K562 (cell line): Measurements from ENCODE around the gene LRRC41. TPM values are rescaled to one million over a fixed set of nuclear protein-coding genes. Genes with fewer than 3 reads are reported as not detected.
A peak's percentile ranks its signal among the peaks of the same experiment; 100 is the strongest.

Experiments used
- ARNT ChIP-seq, 2 experiments: fragments of 450-650 bp; IDR thresholded peaks; 2 replicates each; pipeline ENCODE4 v1.6.1; 2016; ENCODE audit warnings: mild to moderate bottlenecking in 1 of 2
- CBX8 ChIP-seq: fragments of 200-600 bp; sonication (generic); IDR thresholded peaks from 2 replicates; pipeline ENCODE4 v1.6.1; 2012; ENCODE audit warnings: borderline replicate concordance, mixed run types, low read depth, mild to moderate bottlenecking, moderate library complexity, mixed read lengths, low read length, control low read depth, inconsistent platforms; ENCODE audit not compliant: poor library complexity, severe bottlenecking; ENCODE audit errors: extremely low read depth
- COPS2 ChIP-seq: fragments of 450-650 bp; conservative IDR thresholded peaks from 2 replicates; pipeline ENCODE4 v1.6.1; 2016; ENCODE audit warnings: mild to moderate bottlenecking, moderate library complexity
- ELF1 ChIP-seq: fragments of 200-800 bp; sonication (Bioruptor generic); IDR thresholded peaks from 2 replicates; pipeline ENCODE4 v1.6.1; 2016; ENCODE audit warnings: missing genetic modification characterization, missing compliant biosample characterization
- ESRRA ChIP-seq: fragments of 450-650 bp; IDR thresholded peaks from 2 replicates; pipeline ENCODE4 v1.6.1; 2014; ENCODE audit warnings: low read depth, mild to moderate bottlenecking, moderate library complexity, borderline replicate concordance
- ETV1 ChIP-seq: fragments of 450-650 bp; conservative IDR thresholded peaks from 2 replicates; pipeline ENCODE4 v1.6.1; 2016; ENCODE audit warnings: missing genetic modification characterization, control low read depth, low read depth, missing compliant biosample characterization
- MTA1 ChIP-seq: fragments of 450-650 bp; IDR thresholded peaks from 2 replicates; pipeline ENCODE4 v1.6.1; 2017; ENCODE audit warnings: borderline replicate concordance
- MTA2 ChIP-seq: fragments of 450-650 bp; IDR thresholded peaks from 2 replicates; pipeline ENCODE4 v1.6.1; 2016; ENCODE audit warnings: low read depth
- PHB ChIP-seq: fragments of 250-450 bp; sonication (Bioruptor Pico); IDR thresholded peaks from 2 replicates; pipeline ENCODE4 v1.5.0; 2021
- POLR2AphosphoS5 ChIP-seq: IDR thresholded peaks from 2 replicates; pipeline ENCODE4 v1.6.1; 2011; ENCODE audit warnings: mild to moderate bottlenecking, low read depth, low read length, moderate library complexity; ENCODE audit not compliant: control insufficient read depth, insufficient read depth
- POLR2B ChIP-seq: fragments of 450-650 bp; IDR thresholded peaks from 2 replicates; pipeline ENCODE4 v1.6.1; 2018; ENCODE audit warnings: low read depth; ENCODE audit not compliant: partially characterized antibody
- RFX1 ChIP-seq: fragments of 450-650 bp; IDR thresholded peaks from 2 replicates; pipeline ENCODE4 v1.6.1; 2016; ENCODE audit warnings: mild to moderate bottlenecking, moderate library complexity
- ZNF699 ChIP-seq: fragments of 250-450 bp; sonication (Bioruptor Pico); IDR thresholded peaks from 2 replicates; pipeline ENCODE4 v1.8.0; 2021; ENCODE audit warnings: mild to moderate bottlenecking, moderate library complexity; ENCODE audit not compliant: insufficient replicate concordance
- polyA plus RNA-seq, 8 experiments: library from polyadenylated mRNA; depleted of rRNA in 4 of 8; stranded (reverse) in 5 of 8; unstranded in 3 of 8; fragments of >200 nt; fragmentation: Nextera tagmentation in 2 of 8; fragmentation: Illumina TruSeq in 1 of 8; extraction: Ambion mirVana in 2 of 8; extraction: Trizol in 1 of 8; gene quantifications; 2 replicates each; pipeline versions ENCODE4 v1.2.1 to v1.2.3, GENCODE V29; 2011 to 2014; ENCODE audit warnings: inconsistent platforms in 1 of 8, missing spikeins in 1 of 8
- total RNA-seq, 7 experiments: library from RNA; depleted of rRNA in 6 of 7; stranded (reverse); fragments of >200 nt in 6 of 7; fragmentation: Illumina TruSeq in 2 of 7; extraction: Trizol in 2 of 7; gene quantifications; 2 replicates each; pipeline versions ENCODE4 v1.2.1 to v1.2.3, GENCODE V29; 2011 to 2021; ENCODE audit warnings: low replicate concordance in 1 of 7
- TF ChIP-seq, protein P1 (sequence below): fragments of 450-650 bp; formaldehyde crosslinking; IDR thresholded peaks from 2 replicates; pipeline ENCODE4 v1.4.0; 2020; ENCODE audit warnings: mild to moderate bottlenecking
- TF ChIP-seq, protein P2 (sequence below): fragments of 250-450 bp; sonication (Bioruptor Pico); IDR thresholded peaks from 2 replicates; pipeline ENCODE4 v1.4.0; 2020; ENCODE audit warnings: mild to moderate bottlenecking, moderate library complexity

Gene LRRC41
- total and polyA plus RNA-seq, 9 of the 15 experiments (the other 6 are each of a cell fraction or from before 2014, with no cell fraction given), result 10.5 to 64.7 (median 44.2) TPM

DNA sequence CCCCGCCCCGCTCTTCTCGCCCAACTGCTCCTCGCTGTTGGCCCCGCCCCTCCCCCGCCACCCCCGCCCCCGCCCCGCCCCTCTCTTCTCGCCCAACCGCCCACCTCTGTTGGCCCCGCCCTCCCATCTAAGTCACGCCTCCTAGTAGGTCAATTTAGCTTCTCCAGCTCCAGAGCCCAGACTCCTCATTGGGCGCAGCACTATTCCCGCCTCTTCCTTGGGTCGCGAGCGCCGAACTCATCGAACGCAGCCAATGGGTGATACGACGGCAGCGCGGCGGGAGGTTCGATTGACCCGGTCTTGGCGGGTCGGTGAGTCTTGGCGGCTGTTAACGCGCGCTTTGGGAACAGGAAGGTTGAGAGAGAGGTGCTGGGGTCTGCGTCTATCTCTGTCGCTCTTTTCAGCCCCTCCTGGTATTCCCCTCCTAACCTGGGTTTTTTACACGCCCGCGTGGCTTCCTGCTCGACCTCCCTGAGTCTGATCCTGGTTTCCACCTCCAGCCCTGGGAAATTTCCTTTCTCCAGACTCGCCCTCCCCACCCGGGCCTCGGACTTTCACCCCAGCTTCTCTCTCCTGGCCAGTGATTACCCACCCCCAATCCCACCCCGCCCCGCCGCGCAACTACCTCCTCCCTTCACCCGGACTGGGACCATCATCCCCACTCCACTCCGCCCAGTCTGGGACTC is 55.8 kb downstream of the LRRC41 start, which contains the start of gene RAD54L (continued):
- TF ChIP-seq MTA2, result no peak
- TF ChIP-seq CBX8, result no peak
- peak; percentile 84 for TF ChIP-seq POLR2B
- no peak for TF ChIP-seq ZNF699 (CRISPR knock-in tag)
- TF ChIP-seq ESRRA, result peak; percentile 13; the same call in 1 of the 2 replicates
- TF ChIP-seq, protein P1, sequence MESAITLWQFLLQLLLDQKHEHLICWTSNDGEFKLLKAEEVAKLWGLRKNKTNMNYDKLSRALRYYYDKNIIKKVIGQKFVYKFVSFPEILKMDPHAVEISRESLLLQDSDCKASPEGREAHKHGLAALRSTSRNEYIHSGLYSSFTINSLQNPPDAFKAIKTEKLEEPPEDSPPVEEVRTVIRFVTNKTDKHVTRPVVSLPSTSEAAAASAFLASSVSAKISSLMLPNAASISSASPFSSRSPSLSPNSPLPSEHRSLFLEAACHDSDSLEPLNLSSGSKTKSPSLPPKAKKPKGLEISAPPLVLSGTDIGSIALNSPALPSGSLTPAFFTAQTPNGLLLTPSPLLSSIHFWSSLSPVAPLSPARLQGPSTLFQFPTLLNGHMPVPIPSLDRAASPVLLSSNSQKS (CRISPR knock-in tag), result no peak
- TF ChIP-seq COPS2, result no peak
- TF ChIP-seq, protein P2, sequence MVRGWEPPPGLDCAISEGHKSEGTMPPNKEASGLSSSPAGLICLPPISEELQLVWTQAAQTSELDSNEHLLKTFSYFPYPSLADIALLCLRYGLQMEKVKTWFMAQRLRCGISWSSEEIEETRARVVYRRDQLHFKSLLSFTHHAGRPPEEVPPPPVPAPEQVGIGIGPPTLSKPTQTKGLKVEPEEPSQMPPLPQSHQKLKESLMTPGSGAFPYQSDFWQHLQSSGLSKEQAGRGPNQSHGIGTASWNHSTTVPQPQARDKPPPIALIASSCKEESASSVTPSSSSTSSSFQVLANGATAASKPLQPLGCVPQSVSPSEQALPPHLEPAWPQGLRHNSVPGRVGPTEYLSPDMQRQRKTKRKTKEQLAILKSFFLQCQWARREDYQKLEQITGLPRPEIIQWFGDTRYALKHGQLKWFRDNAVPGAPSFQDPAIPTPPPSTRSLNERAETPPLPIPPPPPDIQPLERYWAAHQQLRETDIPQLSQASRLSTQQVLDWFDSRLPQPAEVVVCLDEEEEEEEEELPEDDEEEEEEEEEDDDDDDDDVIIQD (CRISPR knock-in tag), result no peak
- TF ChIP-seq ELF1 (tag), result peak; percentile 60; the same call in 1 of the 2 replicates
- TF ChIP-seq ARNT (IDR thresholded peaks at IDR 0.05), result peak in 1 of 2 experiments; percentile 17; a peak in 1 of 4 replicates
- no peak for TF ChIP-seq ETV1 (tag)
- no peak for TF ChIP-seq MTA1
- peak; percentile 94 for TF ChIP-seq POLR2AphosphoS5
- no peak for TF ChIP-seq PHB
- no peak for TF ChIP-seq RFX1
